Right lobe of liver (tissue), 4 donors: ENCODE data around the gene CBX5.

Experiments
- CTCF ChIP-seq, 4 donors: fragments of 200-600 bp in 3 of 4; fragments of 450-650 bp in 1 of 4; IDR thresholded peaks; one replicate each; pipeline versions ENCODE4 v1.5.1 to v1.8.0; 2016 to 2022; ENCODE audit warnings: antibody characterized with exemption in 4 of 4, mild to moderate bottlenecking in 2 of 4
- POLR2A ChIP-seq: fragments of 450-650 bp; IDR thresholded peaks from one replicate; pipeline ENCODE4 v1.6.1; 2017; ENCODE audit warnings: antibody characterized with exemption, mild to moderate bottlenecking
- donor health status: DM: no; HTN: no; CAD: no.
- donor health status: DM: no; HTN: no; CAD: no.
- donor health status: DM: no; HTN: yes; CAD: no.

- no peak for TF ChIP-seq CTCF (IDR thresholded peaks at IDR 0.05)
- no peak for TF ChIP-seq POLR2A
Observed at GRCh38 chr12:54306925-54307741, 27.2 kb upstream of the CBX5 start.
